Left ventricle myocardium inferior (tissue), 1 donor: ENCODE measurements around the gene FNIP1. TPM values are rescaled to one million over a fixed set of nuclear protein-coding genes. Genes with fewer than 3 reads are reported as not detected.

Source experiments
- DNase-seq: peaks from one replicate; pipeline ENCODE4 v3.0.0-alpha.2; 2020
- H3K27ac ChIP-seq: fragments of 200-600 bp; replicated peaks from 2 replicates; pipeline ENCODE4 v1.8.0; 2021
- H3K27me3 ChIP-seq: fragments of 200-600 bp; 2 replicates; pipeline ENCODE4 v1.8.0; 2021; ENCODE audit warnings: low read depth
- H3K36me3 ChIP-seq: fragments of 200-600 bp; 2 replicates; pipeline ENCODE4 v1.8.0; 2021
- H3K4me1 ChIP-seq: fragments of 200-600 bp; 2 replicates; pipeline ENCODE4 v1.8.0; 2021
- H3K4me3 ChIP-seq: fragments of 200-600 bp; 2 replicates; pipeline ENCODE4 v1.8.0; 2021; ENCODE audit warnings: mild to moderate bottlenecking, moderate library complexity
- H3K9me3 ChIP-seq: fragments of 200-600 bp; replicated peaks from 2 replicates; pipeline ENCODE4 v1.8.0; 2021
- intact Hi-C: fragments of 100-400 bp; cut with micrococcal nuclease; formaldehyde crosslinking; loops from one replicate; pipeline ENCODE4 v1.11.0; 2022
- total RNA-seq: library from RNA; stranded (reverse); fragmentation: NEBNext Ultra II Directional; extraction: Animal tissue kit (Norgen Biotek cat#: 25700); gene quantifications from one replicate; pipeline ENCODE4 v1.2.1, GENCODE V29; 2021
- TF ChIP-seq, protein P1 (sequence below): fragments of 200-600 bp; IDR thresholded peaks from 2 replicates; pipeline ENCODE4 v1.8.0; 2021; ENCODE audit warnings: antibody characterized with exemption, mild to moderate bottlenecking, borderline replicate concordance
- donor health status: DM: no; HTN: yes; CAD: no; lungs with severe emphysema.

The FNIP1 gene
- total RNA-seq, 1 donor from 2014 or later: 30.6 TPM

DNA sequence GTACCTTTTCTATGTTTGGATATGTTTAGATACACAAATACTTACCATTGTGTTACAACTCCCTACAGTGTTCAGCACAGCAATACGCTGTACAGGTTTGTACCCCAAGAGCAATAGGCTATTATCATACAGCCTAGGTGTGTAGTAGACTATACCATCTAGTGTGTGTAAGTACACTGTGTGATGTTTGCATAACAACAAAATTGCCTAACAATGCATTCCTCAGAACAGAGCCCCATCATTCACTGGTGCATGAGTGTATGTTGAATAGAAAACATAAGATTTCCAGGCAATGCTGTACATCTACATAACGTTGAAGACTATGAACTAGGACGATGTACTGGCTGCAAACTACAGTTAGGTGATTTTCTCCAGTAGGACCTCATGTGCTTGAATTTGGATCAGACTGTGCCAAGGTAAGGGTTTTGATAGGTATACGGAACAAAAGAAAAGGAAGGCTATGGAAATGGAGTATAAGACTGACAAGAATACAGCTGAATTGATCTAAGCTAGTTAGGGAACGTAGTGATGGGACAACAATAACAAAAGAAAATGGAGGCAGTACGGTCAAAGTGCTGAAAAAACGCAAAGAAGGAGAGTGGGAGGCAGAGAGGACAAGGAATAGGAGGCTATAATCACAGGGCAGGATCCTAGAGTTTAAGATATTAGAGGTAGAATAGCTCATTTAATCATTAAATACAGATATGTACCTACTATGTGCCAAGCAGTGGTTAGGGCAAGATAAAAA is 46.9 kb downstream of the FNIP1 start:
- intact Hi-C loops: no loop called here
- Histone ChIP-seq H3K27me3 (no peaks in the 10 kb centered on the region), H3K27ac (no peak overlapping the region), H3K9me3 (no peaks in the 10 kb centered on the region), H3K36me3 (peaks cover 4% of the 10 kb centered on the region), H3K4me3 (no peak overlapping the region), H3K4me1 (peaks cover 50% of the 10 kb centered on the region)
- TF ChIP-seq, protein P1, sequence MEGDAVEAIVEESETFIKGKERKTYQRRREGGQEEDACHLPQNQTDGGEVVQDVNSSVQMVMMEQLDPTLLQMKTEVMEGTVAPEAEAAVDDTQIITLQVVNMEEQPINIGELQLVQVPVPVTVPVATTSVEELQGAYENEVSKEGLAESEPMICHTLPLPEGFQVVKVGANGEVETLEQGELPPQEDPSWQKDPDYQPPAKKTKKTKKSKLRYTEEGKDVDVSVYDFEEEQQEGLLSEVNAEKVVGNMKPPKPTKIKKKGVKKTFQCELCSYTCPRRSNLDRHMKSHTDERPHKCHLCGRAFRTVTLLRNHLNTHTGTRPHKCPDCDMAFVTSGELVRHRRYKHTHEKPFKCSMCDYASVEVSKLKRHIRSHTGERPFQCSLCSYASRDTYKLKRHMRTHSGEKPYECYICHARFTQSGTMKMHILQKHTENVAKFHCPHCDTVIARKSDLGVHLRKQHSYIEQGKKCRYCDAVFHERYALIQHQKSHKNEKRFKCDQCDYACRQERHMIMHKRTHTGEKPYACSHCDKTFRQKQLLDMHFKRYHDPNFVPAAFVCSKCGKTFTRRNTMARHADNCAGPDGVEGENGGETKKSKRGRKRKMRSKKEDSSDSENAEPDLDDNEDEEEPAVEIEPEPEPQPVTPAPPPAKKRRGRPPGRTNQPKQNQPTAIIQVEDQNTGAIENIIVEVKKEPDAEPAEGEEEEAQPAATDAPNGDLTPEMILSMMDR: no peak
- DNase-seq: no peak

DNA sequence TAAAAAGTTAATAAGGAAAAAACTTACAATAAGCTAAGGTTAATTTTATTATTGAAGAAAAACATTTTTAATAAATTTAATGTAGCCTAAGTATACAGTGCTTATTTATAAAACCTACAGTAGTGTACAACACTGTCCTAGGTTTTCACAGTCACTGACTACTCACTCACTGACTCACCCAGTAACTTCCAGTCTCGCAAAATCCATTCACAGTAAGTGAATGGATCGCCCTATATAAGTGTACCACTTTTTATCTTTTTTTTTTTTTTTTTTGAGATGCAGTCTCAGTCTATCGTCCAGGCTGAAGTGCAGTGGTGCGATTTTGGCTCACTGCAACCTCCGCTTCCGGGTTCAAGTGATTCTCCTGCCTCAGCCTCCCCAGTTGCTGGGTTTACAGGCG is 47.7 kb downstream of the FNIP1 start:
- TF ChIP-seq, protein P1: no peak
- peaks cover 4% of the 10 kb centered on the region for H3K36me3 ChIP-seq
- no peaks in the 10 kb centered on the region for H3K9me3 ChIP-seq
- peaks cover 44% of the 10 kb centered on the region for H3K4me1 ChIP-seq
- intact Hi-C loops: no loop called here
- H3K4me3 ChIP-seq: no peak overlapping the region
- no peak overlapping the region for H3K27ac ChIP-seq
- no peak for DNase-seq
- no peaks in the 10 kb centered on the region for H3K27me3 ChIP-seq

DNA sequence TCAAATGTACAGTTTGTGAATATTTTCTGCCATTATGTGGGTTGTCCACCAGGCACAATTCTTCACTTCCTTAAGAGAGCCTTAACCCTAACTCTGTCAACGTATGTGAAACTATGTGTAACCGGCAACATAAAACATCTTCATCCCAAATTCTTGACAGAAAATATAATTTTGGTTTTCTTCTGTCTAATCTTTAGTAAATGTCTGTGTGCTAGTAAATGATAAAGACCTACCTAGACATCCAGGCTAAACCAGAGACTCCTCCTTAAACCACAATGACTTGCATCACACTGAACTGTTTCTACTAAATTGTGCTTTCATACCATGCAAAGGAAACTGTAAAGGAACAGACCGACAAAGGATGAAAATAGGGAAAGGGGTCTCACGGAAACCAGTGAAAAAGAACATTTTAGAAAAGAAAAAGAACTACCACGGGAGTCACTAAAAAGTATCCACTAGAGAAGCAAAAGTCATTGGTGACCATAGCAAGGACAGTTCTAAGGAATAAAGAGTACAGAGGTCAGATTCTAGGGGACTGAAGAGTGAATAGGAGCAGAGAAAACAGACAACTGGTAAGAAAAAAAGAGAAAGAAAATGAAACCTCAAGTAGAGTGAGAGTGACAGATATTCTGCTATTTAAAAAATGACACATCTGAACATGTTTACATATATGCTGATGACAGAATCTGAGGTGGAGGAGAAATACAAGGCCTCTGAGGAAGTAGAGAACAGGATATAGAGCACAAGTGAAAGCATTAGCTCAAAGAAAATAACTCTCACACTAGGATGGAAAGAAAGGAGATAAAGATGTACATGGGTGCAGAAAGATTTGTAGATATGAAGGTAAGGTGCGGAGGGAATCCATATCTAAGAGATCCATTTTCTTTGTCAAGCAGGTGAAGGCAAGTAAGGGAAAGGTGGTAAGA is 49.4 kb downstream of the FNIP1 start:
- H3K36me3 ChIP-seq: peaks cover 19% of the 10 kb centered on the region
- intact Hi-C loops: no loop called here
- TF ChIP-seq, protein P1: no peak
- peaks cover 39% of the 10 kb centered on the region for H3K4me1 ChIP-seq
- no peak for DNase-seq
- H3K27me3 ChIP-seq: no peaks in the 10 kb centered on the region
- no peaks in the 10 kb centered on the region for H3K9me3 ChIP-seq
- H3K27ac ChIP-seq: no peak overlapping the region
- H3K4me3 ChIP-seq: no peak overlapping the region

DNA sequence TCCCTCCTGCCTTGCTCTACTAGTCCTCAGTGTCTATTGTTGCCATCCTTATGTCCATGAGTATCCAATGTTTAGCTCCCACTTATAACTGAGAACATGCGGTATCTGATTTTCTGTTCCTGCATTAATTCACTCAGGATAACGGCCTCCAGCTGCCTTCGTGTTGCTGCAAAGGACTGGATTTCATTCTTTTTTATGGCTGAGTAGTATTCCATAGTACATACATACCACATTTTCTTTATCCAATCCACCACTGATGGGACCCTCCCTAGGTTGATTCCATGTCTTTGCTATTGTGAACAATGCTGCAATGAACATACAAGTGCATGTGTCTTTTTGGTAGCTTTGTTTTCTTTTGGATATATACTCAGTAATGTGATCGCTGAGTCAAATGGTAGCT is 50.4 kb downstream of the FNIP1 start:
- TF ChIP-seq, protein P1: no peak
- no peaks in the 10 kb centered on the region for H3K27me3 ChIP-seq
- intact Hi-C loops: no loop called here
- peaks cover 20% of the 10 kb centered on the region for H3K36me3 ChIP-seq
- no peak for DNase-seq
- no peak overlapping the region for H3K27ac ChIP-seq
- H3K4me3 ChIP-seq: no peak overlapping the region
- no peaks in the 10 kb centered on the region for H3K9me3 ChIP-seq
- H3K4me1 ChIP-seq: peaks cover 39% of the 10 kb centered on the region

DNA sequence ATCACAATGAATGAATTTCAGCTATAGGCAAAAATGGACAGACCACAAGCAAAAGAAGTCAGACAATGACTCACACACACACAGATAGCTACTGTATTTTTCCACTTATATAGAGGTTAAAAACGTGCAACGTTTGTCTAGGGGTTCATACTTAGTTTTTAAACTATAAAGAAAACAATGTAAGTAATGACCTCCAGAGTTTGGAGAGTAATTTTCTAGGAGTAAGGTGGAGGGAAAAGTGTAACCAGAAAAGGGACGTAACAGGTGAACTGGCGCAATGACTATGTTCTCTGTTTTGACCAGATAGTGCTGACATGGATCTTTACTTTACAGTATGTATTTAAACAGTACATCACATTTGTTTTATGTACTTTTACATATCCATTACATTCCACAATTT is 51.1 kb downstream of the FNIP1 start:
- Histone ChIP-seq H3K36me3 (peaks cover 27% of the 10 kb centered on the region), H3K4me1 (peaks cover 33% of the 10 kb centered on the region), H3K27ac (no peak overlapping the region), H3K9me3 (no peaks in the 10 kb centered on the region), H3K27me3 (no peaks in the 10 kb centered on the region), H3K4me3 (no peak overlapping the region)
- DNase-seq: no peak
- intact Hi-C loops: no loop called here
- TF ChIP-seq, protein P1: no peak
